Measurements from ENCODE around the gene POTEI. TPM values are rescaled to one million over a fixed set of nuclear protein-coding genes. Genes with fewer than 3 reads are reported as not detected.
"Not testable (repeated sequence)": the region's sequence is repeated elsewhere in the genome, so short reads cannot be mapped to it uniquely, and the experiment has no call there.

POTEI gene
- under 1 TPM in 1 of 3 donors, not detected in 2; under 0.01 TPM for polyA plus RNA-seq

GRCh38 chr2:130509228-130509627 is at the start of gene POTEI:
Gene POTEI (minus strand): TSS chr2:130509328. CDS start chr2:130509235, 93 bp downstream.
- H3K27ac ChIP-seq (ENCODE audit: low read depth, low read length) = not testable (repeated sequence)

DNA sequence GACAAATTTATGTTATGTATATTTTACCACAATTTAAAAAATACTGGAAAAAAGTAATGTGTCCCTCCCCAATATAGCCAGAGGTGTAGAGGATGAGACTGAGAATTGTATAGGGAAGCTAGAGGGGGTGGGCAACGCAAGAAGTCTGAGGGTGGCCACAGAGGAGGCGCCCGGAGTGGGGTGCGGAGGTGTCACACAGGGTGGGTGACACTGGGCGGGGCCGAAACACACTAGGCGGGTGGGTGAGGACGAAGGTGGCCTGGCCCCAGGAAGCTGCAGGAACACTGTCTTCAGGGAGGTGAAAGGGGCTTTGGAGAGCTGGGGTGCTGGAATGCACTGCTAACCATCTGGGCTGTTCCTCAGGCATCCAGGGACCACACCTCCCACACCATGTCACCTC is 47.3 kb upstream of the POTEI start:
- not testable (repeated sequence) for H3K27ac ChIP-seq (ENCODE audit: low read depth, low read length)
- no CpG with 5 or more reads among the region's 8 CpGs for WGBS, 3 donors

More at GRCh38 chr2:130509228-130509627, at the start of gene POTEI:
- WGBS, 3 donors = 58% methylated on average over 3 of the region's 13 CpGs; no CpG with 5 or more reads in 2 of the 3 donors

DNA sequence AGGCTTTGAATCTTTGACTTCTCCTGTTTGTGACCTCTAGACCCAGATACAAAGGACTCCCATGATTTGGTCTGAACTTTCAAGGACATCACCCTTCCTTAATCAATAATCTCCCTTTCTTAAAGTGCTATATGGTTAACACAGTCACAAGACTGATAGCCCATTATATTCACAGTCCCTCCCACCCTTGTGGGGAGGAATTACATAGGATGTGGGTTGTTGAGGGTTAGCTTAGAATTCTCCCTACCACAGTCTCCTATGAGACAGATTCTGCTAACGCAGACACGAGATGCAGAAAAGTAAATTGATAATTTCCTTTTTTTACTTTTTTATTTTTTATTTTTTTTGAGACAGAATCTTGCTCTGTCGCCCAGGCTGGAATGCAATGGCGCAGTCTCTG is 45.0 kb upstream of the POTEI start:
- WGBS, 3 donors = no CpG with 5 or more reads among the region's 4 CpGs
- H3K27ac ChIP-seq (ENCODE audit: low read depth, low read length) = not testable (repeated sequence)

- WGBS, 3 donors = no CpG with 5 or more reads among the region's 27 CpGs
Measured at GRCh38 chr2:130549475-130549874, 40.3 kb upstream of the POTEI start.

DNA sequence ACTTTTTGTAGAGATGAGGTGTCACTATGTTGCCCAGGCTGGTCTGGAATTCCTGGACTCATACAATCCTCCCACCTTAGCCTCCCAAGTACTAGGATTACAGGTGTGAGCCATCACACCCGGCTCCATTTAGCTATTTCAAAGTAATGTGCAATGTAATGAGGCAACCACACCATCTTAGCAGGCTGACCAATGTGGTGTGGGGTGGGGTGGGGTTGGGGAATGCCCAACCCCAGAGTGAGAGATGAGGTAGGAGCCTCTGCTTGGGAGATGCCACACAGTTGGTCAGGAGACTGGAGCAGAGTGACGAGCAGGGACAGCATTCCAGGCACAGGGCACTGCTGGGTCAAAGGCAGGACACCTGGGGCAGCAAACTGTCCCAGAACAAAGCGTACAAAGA is 39.3 kb upstream of the POTEI start:
- not testable (repeated sequence) for H3K27ac ChIP-seq (ENCODE audit: low read depth, low read length)
- no CpG with 5 or more reads among the region's 3 CpGs for WGBS, 3 donors

More at GRCh38 chr2:130549475-130549874, 40.3 kb upstream of the POTEI start:
- H3K27ac ChIP-seq (ENCODE audit: low read depth, low read length) = not testable (repeated sequence)

DNA sequence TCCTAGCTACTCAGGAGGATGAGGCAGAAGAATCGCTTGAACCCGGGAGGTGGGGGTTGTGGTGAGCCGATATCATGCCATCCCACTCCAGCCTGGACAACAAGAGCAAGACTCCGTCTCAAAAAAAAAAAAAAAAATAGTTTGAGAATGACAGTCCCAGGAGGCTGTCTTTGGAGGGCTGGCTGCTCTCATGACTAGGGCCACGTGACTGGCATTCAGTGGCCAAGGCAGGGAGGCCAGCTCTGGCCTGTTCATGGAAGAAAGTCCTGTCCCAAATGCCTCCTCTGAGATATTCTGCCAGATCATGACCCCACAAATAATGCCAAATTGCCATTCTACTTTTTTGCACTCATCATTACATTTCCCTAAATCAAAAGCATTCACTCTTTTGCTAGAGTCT is 35.9 kb upstream of the POTEI start:
- H3K27ac ChIP-seq (ENCODE audit: low read depth, low read length) = not testable (repeated sequence)
- no CpG with 5 or more reads among the region's 5 CpGs for WGBS, 3 donors

DNA sequence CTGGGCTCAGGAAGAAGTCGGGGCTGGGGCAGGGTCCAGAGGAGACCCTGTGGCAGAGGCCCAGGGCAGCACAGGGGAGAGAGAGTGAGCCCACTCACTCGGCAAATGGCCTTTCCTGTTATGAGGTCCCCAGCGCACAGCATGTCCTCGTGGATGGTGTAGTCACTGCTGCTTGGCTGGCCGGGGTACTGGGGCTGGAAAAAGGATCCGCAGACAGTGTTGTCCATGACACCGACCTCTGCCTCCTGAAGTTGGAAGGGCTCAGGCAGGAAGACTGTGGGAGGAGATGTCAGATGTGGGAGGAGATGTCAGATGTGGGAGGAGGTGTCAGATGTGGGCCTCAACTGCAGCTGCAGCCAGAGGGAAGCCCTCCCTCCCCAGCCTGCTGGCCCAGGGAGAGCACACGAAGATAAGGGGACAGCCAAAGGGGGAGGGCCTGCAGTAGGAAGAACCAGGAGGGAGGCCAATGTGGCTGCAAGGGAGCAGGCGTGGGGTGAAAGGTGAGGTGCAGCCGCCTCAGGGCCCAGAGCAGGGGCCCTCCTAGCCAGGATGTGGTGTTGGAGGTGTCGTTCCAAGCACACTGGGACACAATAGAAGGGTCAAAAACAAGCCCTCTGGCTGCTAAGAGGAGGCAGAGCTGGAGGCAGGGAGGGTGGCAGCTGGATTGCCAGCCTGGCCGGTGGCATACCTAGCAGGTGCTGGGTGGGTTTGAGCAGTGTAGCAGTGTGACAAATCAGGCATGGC is 34.8 kb upstream of the POTEI start:
- WGBS, 3 donors = 40% methylated on average over 1 of the region's 12 CpGs; no CpG with 5 or more reads in 2 of the 3 donors
- not testable (repeated sequence) for H3K27ac ChIP-seq (ENCODE audit: low read depth, low read length)

- H3K27ac ChIP-seq (ENCODE audit: low read depth, low read length) = not testable (repeated sequence)
- no CpG with 5 or more reads among the region's 4 CpGs for WGBS, 3 donors
Measured at GRCh38 chr2:130542789-130543188, 33.7 kb upstream of the POTEI start.

- H3K27ac ChIP-seq (ENCODE audit: low read depth, low read length) = not testable (repeated sequence)
- WGBS, 3 donors = no CpG with 5 or more reads among the region's 9 CpGs
Measured at GRCh38 chr2:130538271-130538670, 29.1 kb upstream of the POTEI start.

- H3K27ac ChIP-seq (ENCODE audit: low read depth, low read length) = not testable (repeated sequence)
- no CpG with 5 or more reads among the region's 7 CpGs for WGBS, 3 donors
Measured at GRCh38 chr2:130536654-130537053, 27.5 kb upstream of the POTEI start.

DNA sequence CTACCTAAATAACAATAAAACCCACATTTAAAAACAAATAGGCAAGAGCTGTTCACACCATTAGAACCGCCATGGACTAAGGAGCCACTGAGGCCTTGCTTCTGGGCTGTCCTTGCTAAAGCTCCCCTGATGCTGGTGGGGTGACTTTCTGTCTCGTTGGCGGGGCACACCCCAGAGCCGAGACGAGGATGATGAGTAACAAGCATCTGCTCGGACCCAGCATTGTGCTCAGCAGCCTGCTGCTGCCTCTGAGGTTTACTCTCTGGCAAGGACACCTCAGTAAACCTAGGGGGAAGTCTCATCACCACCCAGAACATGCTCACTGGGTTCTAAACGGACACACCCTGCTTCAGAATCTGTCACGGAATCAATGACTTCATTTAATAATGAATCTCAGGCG is 22.5 kb upstream of the POTEI start:
- H3K27ac ChIP-seq (ENCODE audit: low read depth, low read length) = not testable (repeated sequence)
- WGBS, 3 donors = no CpG with 5 or more reads among the region's 9 CpGs

DNA sequence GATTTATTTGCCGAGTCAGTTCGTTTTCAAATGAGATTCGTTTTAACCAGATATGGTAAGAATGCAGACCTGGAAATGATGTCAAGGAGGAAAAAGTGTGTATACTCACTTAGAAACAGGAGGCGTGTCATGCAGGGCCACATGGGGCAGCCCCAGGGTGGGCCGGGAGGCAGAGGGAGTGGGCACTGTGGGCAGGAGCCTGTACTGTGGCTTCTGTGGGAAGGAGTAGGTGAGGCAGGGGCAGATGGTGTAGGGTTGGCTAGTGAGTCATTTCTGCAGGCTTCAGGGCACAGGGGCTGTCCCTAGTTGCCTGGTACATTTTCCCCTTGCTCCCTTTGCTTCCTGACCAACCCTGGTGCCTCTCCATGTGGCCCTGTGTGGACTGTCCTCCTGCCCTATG is 22.1 kb upstream of the POTEI start:
- H3K27ac ChIP-seq (ENCODE audit: low read depth, low read length) = not testable (repeated sequence)
- no CpG with 5 or more reads among the region's 5 CpGs for WGBS, 3 donors

- H3K27ac ChIP-seq (ENCODE audit: low read depth, low read length) = not testable (repeated sequence)
- no CpG with 5 or more reads among the region's 4 CpGs for WGBS, 3 donors
Measured at GRCh38 chr2:130530212-130530611, 21.1 kb upstream of the POTEI start.

DNA sequence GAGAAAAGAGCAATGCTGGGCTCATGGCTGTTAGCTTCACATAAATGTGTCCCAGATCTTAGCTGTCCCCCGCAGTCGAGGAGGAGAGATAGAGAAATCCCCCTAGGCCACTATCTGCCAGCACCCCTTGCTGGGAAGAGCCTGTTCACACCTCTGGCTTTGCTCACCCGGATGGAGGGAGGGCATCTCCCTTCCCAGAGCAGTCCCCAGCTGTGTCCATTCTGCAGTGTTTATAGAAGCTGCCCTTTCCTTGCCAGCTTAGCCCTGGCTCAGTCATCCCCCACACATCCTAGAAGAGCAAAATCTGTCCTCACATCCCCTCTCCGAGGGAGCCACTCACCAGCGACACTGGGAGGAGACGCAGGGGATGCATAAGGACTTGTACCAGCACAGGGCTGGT is 20.4 kb upstream of the POTEI start:
- not testable (repeated sequence) for H3K27ac ChIP-seq (ENCODE audit: low read depth, low read length)
- no CpG with 5 or more reads among the region's 6 CpGs for WGBS, 3 donors

GRCh38 chr2:130527365-130527967 is 18.3 kb upstream of the POTEI start:
- H3K27ac ChIP-seq (ENCODE audit: low read depth, low read length) = not testable (repeated sequence)
- WGBS, 3 donors = no CpG with 5 or more reads among the region's 40 CpGs

DNA sequence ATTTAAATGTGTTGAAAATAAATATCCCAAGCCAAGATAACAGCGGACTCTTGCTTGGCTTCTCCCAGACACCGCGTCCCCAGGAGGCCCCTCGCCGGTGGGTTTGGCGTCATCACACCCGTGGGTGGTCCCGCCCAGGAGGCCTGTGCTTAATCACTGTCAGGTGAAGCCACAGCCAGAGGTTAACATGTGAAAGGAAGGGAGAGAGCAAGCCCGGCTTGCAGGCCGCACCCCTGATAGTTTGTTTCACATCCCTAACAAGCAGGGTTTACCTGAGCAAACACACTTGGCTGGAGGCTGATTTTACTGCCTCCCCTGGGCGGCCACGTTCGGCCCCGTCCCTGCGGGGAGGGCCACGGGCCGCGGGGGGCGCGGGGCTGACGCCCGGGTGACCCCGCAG is 13.3 kb upstream of the POTEI start:
- H3K27ac ChIP-seq (ENCODE audit: low read depth, low read length) = not testable (repeated sequence)
- no CpG with 5 or more reads among the region's 23 CpGs for whole genome bisulfite sequencing, 3 donors

GRCh38 chr2:130520992-130521391 is 11.9 kb upstream of the POTEI start, which contains the start of gene CFC1B:
Gene CFC1B (plus strand): TSS chr2:130521222. CDS start chr2:130521485, 263 bp downstream.
- not testable (repeated sequence) for H3K27ac ChIP-seq (ENCODE audit: low read depth, low read length)
- no CpG with 5 or more reads among the region's 7 CpGs for WGBS, 3 donors

DNA sequence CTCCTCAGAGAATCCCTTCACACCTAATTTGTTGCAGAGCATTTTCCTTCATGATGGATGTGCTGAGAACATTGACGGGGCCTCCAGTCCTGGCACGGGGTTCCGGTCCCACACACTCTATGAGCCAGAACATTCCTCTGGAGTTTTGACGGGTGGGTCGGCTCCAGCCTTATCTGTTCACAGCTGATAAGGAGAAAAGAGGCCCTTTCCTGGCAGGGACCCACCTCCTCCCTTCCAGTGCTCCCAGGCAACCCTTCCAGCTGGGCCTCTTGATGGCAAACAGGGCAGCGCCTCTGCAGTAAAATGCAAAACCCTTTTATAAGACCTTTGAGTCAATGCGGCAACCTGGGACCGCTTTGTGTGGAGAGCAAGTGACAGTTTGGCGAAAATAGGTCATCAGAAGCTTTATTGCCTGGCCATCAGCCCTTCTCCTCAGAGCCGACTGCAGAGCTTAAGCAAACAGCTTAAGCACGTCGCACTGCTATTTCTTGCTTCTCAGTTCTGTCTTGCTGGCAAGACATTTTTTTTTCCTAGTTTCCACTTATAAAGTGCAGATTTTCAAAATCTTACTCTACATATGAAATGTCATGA is 9.5 kb upstream of the POTEI start:
- H3K27ac ChIP-seq (ENCODE audit: low read depth, low read length) = not testable (repeated sequence)
- WGBS, 3 donors = no CpG with 5 or more reads among the region's 12 CpGs

DNA sequence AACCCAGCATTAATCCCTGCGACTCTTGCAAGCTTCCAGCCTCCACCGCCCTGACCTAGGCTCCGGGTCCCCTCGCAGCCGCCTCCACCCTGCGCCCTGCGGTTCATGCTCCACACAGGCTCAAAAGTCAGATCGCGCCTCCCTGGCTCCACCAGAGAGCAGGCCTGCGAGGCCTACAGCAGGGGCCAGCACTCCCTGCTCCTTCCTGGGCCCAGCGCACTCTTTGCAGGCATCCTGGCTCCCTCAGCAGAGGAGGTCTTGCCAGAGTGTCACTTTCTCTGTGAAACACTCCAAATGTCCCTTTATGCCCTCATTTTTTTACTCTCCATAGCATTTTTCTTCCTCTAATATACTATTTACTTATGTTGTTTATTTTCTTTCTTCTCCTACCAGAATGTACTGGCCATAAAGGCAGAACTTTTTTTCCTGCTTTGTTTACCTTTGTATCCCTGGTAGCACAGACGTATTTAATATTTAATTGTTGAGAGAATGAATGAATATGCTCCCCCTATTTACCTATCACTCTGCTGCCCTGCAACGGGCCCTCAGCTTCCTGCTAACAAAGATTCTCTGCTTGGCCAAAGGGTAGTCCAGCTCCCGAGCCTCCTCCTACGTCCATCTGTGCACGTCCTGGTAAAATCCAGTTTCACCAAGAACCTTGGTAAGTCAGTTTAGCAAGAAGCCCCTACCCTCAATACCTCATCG is 2.8 kb upstream of the POTEI start:
- 87 to 90% (median 88%) methylated on average over 4 of the region's 17 CpGs for WGBS, 3 donors
- not testable (repeated sequence) for H3K27ac ChIP-seq (ENCODE audit: low read depth, low read length)
